HG02588 (cell line): ENCODE measurements around the gene RALGAPA2.

Source experiments
- ATAC-seq: cut with Tn5 transposase; IDR thresholded peaks from one replicate; pipeline ENCODE4 v1.9.1; 2021; ENCODE audit warnings: mild to moderate bottlenecking, moderate library complexity; ENCODE audit not compliant: unreplicated experiment

Gene RALGAPA2

GRCh38 chr20:20480689-20481088, 231.8 kb downstream of the RALGAPA2 start:
- ATAC-seq: no peak

DNA sequence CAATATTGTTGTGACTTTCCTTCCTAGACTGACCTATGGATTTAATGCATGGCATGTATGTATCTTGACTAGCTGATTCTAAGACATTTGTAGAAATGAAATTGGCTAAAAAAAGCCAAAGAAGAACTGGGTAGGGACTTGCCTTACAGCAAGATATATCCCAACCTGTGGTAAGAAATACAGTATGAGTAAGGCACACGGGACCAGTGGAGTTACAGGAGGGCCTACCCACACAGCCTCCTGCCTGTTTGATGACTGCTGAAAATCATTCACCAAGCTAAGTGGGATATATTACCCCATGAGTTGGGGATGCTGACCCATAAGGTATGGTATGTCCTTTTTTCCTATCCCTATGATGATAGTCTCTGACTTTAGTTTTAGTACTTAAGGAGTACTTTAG, 232.3 kb downstream of the RALGAPA2 start:
- ATAC-seq: no peak

GRCh38 chr20:20477444-20478041, 234.9 kb downstream of the RALGAPA2 start:
- ATAC-seq: no peak

DNA sequence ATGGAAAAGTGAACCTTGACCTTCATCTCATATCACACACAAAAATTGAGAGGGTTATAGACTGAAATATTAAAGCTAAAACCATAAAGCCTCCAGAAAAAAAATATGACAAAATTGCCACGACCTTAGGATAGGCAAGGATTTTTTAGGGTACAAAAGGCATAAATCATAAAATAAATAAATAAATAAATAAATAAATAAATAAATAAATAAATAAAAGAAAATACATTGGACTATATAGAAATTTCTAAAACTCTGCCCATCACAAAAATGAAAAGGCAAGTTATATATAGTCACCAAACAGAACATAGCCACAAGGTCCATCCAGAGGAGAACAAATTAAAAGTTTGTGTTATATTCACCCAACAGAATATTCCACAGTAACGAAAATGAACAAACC, 235.9 kb downstream of the RALGAPA2 start:
- ATAC-seq: no peak

DNA sequence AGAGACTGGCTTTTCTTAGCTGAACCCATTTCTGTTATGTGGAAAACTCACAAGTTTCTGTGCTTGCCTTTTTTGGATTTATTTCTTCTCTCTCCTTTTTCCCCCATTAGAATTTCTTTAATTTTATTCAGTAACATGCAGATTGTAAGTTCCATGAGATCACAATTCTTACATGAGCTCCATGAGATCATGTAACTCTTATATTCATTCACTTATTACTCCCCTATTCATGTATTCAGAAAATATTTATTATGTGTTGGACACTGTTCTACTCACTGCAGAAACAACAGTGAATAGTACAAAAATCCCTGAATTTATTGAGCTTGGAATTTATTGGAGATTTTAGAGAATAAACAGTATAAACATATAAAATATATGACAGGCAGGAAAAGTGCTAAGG, 238.8 kb downstream of the RALGAPA2 start:
- ATAC-seq: no peak

DNA sequence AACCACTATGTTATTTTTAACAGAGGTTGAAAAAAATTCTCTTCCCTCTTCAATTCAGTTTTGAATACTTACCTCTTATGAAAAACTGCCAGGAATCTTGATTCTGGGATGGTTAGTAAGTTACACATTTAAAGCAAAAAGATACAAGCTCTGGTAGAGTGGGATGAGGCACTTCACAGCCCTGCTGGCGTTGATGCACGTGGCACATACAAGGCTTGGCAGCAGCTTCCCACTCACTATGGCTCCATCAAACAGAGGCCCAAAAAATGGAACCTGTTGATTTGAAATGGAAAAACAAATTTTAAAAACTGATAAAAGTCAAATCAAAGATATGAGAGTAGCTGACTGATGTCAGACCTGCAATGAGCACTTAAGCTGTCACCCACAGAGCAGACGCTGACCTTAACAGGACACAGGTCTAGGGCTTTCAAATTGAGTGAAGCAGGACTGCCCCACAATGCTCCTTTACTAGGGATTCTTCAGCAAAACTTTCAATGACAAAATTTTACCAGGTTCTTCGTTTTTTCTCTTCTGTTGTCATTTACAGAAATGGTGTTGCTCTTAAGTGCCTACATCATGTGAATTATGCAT, 239.7 kb downstream of the RALGAPA2 start:
- no peak for ATAC-seq

GRCh38 chr20:20466341-20466879, 246.0 kb downstream of the RALGAPA2 start:
- peak; percentile 82 for ATAC-seq

DNA sequence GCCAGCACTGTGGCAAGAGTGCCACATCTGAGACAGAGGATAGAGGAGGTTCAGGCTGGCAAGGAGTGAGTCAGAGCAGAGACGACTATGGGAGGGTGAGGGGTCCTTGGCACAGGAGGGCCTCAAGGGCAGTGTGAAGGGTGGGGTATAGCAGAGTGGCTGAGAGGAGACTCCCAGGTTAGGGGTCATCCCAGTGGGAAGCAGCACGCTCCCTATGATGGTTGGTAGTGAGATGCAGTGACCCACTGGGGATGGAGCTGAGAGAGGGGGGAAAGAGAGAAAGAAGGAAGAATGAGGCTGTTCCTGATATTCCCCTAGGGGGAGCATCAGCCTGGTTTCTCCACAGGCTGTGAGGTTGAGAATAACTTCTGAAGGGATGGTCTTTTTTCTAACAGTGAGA, 247.2 kb downstream of the RALGAPA2 start:
- no peak for ATAC-seq

GRCh38 chr20:20463933-20464374, 248.5 kb downstream of the RALGAPA2 start:
- ATAC-seq: no peak

GRCh38 chr20:20462185-20462584, 250.3 kb downstream of the RALGAPA2 start:
- no peak for ATAC-seq

- ATAC-seq: no peak
These were observed 250.9 kb downstream of the RALGAPA2 start for GRCh38 chr20:20461551-20461950.

- no peak for ATAC-seq
These were observed 252.7 kb downstream of the RALGAPA2 start for GRCh38 chr20:20459726-20460125.

DNA sequence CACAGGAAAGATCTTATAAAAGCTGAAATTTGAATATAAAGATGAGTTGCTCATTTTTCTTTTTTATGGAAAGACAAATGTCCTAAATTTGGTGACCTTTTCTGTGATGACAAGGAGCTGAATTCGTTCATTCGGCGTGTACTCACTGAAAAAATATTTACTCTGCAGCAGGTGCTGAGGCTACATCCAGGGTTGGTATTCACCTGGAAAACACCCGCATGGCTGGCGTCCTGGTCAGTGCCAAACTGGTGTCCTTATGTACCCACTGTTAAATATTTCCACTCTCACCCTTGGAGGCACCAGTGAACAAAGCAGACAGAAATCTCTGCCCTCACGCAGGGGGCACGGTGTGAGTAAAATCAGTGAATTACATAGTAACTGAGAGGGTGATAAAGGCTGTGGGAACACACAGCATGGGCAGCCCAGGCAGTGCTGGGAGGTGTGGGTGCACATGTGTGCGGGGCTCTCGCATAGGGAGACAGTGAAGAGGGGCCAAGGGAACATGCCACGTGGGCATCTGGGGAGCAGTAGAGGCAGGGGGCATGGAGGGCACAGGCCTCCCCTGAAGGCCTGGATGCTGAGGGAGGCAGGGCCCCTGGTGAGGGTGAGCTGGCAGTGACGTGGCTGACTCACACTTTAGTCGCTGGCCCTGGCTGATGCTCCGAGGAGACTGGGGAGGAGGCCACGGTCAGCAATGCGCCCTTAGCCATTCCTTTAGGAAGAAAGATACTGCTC, 254.9 kb downstream of the RALGAPA2 start:
- no peak for ATAC-seq

- ATAC-seq: no peak
These were observed 255.7 kb downstream of the RALGAPA2 start for GRCh38 chr20:20456741-20457140.

DNA sequence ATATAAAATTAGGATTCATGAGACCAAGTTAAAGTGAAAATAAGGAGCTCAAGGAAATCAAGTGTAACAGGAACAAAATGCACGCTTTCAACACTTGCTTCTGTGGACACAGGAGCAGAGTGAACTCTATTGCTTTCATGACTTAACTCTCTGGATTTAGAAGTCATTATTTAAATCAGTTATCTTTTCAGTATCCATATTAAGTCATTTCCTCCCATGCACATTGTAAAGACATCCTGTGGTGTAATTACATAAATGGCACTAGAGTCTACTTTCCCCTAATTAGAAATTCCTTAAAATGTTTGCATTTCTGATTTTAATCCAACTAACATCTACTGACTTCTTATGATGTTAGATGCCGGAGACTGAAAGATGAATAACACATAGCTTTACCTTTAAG, 256.5 kb downstream of the RALGAPA2 start:
- no peak for ATAC-seq

DNA sequence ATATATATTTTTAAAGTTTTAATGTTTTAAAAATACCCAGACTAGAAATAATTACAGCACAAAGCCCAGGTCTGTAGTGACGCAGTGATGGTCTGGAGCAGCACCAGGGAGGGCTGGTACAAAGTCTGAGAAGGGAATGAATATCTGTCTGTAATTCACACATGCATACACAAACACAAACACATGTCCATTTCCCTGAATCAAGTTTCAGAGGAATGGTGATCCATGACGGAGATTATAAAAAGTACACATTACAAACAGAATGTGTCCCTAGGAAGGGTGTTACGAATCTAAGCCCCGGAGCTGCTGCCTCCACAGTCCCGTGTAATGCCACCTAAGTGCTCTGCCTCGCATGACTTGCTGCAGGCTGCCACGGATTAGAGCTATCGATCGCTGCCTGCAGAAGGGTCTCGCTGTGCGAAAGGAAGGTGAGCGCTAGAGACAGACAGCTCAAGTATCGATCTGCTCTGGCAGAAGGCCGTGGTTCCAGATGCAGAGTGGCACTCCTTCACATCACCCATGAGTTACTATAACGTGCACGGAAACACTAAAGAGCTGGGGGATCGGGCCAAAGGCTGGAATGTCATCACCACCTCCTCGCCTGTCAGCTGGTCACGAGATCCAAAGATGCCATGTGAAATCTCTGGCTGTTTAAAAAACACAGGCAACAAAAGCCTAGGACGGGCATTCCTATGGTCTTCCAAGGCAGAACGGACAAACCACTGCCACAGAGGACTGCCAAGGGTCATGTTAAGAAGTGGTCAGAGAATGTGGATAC, 257.4 kb downstream of the RALGAPA2 start:
- no peak for ATAC-seq

GRCh38 chr20:20454367-20454766, 258.1 kb downstream of the RALGAPA2 start:
- no peak for ATAC-seq

GRCh38 chr20:20452254-20452676, 260.2 kb downstream of the RALGAPA2 start:
- ATAC-seq: peak; percentile 90

DNA sequence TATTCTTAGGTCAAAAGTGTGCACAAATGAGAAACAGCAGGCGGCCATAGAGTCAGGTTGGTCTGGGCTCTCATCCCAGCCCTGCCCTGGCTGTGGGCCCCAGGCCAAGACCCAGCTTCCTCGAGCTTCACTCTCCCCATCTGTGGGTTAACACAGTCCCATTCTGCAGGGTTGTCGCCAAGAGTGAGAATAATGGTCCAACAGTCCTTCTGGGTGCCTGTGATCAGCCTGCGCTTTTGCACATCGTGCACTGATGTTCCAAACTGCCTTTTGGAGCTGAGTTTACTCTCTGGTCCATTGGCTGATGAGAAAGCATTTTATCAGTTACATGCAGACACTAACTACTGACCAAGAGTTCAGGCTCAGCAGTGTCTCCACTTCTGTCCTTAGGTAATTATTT, 261.9 kb downstream of the RALGAPA2 start:
- ATAC-seq: no peak

DNA sequence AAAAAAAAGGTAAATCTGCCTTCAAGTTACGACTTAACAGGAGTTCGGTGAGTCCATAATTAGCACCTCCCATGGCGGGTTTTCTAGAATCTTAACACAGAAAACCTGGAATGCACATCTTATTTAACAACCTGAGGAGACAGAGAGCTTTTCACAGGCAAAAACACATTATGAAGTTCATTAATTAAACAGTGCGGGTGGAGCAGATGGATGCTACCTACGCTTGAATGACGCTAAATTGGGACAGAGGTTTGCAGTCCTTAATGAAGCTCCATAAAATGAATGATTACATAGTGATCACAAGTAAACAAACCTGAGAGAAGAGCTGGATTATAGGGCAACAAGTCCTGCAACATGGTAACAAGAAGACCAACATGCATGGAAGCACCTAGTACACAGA, 263.6 kb downstream of the RALGAPA2 start:
- ATAC-seq: no peak

GRCh38 chr20:20447196-20447595, 265.2 kb downstream of the RALGAPA2 start:
- no peak for ATAC-seq
